GM12801 (cell line): ENCODE results near the gene ILKAP.

Experiments
- TF ChIP-seq, protein P1 (sequence below): IDR thresholded peaks from one replicate; pipeline ENCODE4 v1.5.1; 2011; ENCODE audit warnings: control low read depth; ENCODE audit not compliant: insufficient read length; ENCODE audit errors: extremely low read depth

Gene ILKAP

DNA sequence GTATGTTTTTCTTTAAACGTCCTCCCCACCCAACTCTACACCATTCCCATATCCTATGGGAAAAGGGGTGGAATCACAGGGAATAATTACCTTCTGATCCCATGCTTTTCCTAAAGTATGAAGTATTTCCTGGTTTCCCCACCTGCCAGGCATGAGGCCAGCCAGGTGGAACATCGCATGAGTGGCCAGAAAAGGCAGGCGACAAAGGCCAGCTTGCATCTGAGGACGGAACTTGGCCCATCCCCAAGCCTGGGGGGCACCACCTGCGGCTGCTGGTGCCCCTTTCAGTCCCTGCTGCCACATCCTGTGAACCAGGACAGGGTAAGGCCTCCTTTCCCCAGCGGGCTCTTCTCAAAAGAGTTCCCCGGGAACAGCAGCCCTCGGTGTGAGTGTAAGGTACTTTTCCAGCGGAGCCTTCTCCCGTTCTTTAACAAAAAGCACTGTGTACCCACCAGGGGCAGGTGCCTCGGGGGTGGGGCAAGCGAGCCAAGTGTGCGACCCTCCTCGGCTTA, 45.9 kb downstream of the ILKAP start:
- TF ChIP-seq, protein P1, sequence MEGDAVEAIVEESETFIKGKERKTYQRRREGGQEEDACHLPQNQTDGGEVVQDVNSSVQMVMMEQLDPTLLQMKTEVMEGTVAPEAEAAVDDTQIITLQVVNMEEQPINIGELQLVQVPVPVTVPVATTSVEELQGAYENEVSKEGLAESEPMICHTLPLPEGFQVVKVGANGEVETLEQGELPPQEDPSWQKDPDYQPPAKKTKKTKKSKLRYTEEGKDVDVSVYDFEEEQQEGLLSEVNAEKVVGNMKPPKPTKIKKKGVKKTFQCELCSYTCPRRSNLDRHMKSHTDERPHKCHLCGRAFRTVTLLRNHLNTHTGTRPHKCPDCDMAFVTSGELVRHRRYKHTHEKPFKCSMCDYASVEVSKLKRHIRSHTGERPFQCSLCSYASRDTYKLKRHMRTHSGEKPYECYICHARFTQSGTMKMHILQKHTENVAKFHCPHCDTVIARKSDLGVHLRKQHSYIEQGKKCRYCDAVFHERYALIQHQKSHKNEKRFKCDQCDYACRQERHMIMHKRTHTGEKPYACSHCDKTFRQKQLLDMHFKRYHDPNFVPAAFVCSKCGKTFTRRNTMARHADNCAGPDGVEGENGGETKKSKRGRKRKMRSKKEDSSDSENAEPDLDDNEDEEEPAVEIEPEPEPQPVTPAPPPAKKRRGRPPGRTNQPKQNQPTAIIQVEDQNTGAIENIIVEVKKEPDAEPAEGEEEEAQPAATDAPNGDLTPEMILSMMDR, result no peak

DNA sequence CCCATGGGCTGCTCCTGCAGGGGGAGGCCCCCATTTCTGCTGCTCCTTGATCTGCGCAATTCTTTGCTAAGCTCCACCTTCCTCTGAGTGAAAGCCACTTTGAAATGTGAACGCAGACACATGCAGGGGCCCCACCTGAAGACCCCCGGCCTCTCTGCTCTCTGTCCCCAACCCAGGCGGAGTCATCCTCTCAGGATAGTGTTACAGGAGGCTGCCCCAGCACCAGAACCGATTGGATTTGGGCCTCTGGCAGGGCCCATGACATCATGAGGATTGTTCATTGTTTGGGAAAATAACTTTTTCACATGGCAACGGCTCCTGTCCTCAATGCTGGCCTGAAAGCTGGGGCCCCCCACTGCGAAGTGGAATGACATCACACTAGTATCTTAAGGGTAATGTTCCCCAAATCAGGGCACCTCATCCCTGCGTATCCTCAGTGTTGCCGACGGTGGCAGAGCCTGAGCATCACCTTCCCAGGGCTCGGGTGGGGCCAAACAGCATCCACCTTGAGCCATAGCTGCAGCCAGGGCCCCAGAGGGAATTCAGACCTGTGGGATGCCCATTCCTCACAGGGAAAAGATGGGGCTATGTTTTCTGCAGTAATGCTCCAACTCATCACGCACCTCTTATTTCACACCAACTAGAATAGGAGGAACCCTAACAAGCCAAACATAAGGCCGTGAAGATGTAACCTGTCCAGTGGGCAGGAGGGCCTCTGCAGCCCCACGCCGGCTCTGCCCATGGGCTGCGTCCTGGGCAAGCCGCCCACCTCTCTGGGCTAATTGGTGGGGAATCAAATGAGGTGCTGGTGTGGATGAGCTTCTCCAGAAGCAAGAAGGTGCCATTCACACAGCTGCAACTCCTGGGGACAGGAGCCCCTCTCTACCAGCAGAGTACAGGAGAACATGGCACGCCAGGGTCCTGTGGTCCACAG, 47.5 kb downstream of the ILKAP start:
- TF ChIP-seq, protein P1, result no peak

DNA sequence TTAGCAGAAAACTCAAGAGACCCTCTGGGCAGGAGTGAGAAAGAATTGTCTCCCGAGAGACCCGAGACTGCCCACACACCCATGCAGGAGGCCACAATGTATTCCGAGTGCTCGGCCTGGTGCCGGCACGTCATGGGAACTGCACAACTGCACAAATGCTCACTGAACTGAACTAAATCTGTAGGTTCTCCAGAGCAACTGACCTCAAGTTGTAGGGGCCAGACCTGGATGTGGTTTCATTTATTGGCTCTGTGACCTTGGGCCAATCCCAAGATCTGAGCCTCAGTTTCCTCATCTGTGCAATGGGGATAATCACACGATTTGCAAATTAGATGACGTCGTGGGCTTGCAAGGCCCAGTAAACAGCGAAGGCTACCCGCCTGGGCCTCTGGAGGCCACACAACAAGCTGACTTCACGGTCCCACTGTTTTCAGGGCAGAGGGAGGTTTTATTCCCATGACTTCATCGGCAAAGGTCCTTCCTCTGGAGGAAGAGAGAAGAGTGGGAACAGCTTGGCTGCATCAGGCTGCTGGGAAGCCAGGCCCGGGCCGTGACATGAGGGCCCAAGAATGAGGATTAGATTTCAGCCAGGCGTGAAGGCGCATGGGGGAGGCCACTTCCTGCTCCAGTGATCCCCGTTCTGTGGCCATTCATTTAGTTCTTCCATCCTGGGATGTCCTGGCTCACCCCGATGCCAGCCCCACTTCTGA, 48.3 kb downstream of the ILKAP start:
- TF ChIP-seq, protein P1, result no peak

DNA sequence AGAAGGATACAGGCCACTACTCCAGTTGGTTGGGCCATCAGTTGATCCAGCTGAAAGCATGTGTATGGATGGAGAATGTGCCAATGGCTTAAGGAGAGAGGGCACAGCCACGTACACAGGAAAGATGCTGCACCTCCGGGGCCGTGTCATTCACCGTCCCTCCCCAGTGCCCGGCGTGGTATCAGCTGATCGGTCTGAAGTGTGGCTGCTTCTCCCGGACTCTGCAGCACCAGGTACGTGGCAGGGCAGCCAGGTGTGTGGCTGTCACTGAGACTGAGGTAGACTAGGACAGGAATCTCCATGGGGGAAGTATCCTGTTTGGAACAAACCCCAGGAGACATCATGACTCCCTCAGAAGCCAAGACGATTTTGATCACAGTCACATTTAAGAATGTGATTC, 48.9 kb downstream of the ILKAP start:
- TF ChIP-seq, protein P1, result no peak

DNA sequence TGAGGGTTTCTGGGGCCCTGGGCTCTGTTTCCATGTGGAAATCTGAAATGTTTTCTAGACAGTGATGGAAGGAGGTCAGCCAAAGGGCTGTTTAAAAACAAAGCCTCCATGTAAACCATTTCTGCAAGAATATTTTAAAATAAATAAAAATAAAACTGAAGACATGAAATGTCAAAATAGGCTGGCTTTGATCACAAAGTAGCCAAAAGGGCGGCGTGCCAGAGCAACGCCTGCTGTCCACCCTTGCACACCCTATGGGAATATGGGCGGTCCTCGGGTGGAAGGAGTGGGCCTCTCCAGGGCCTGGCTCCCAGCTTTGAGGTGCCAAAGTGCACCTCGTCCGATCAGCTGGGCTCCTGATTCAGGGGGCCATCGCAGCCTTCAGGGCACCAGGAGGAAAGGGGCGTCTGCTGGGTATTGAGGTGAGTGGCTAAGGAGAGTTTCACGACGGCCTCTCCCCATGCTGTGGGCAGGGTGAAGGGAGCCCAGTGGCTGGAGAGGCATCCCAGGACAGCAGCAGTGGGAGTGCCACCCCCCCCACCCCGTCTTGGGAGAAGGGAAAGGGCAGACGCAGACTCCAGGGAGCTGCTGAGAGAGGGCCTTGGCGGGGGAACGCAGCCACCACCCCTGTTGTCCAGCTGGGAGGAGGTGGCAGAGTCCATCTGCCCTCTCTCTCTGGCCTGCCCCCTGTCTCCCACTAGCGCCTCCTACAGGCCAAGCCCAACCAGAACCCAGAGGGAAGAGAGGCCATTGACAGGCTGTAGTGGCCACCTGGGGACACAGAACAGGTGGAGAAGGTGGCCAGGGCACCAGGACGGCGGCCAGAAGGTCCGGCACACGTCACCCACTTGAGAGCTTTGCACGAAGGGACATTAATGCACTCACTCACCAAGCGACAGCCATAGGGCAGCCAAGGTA, 50.5 kb downstream of the ILKAP start:
- TF ChIP-seq, protein P1, result no peak

DNA sequence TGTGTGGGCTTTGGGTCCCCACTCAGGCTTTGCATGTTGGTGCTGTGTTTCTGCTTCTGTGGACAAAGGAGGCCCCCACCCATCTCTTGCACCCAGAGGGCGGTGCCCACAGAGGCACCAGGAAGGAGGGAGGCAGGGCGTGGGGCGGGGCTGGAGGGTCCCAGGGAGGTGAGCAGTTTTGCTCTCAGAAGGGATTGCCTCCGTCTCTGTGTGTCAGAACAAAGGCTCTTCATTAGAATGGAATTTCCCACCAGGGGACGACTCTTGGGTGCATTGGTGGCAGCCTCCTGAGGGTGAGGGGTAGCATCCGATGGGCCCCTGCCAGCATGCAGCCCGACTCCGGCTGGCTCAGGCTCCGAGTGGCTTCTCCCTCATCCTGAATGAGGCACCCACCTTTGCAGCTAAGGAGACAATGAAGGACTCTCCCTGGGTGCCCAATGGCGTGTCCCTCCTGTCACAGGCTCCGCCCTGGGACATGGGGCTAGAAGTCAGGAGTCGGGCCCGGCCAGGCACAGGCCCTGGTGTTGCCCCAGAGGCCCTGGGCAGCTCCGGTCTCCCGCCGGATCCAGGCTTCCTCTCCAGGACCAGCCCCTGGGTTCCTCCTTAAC, 51.8 kb downstream of the ILKAP start:
- TF ChIP-seq, protein P1, result no peak
